Measurements from ENCODE around the gene NDN. TPM values are rescaled to one million over a fixed set of nuclear protein-coding genes. Genes with fewer than 3 reads are reported as not detected.
A peak's percentile ranks its signal among the peaks of the same experiment; 100 is the strongest.
"Not testable (repeated sequence)": the region's sequence is repeated elsewhere in the genome, so short reads cannot be mapped to it uniquely, and the experiment has no call there.

Gene NDN
- total RNA-seq (2022) (not detected in 2 replicates), Bru-seq, nascent RNA (not detected), BruChase-seq, experiment 1, labeled RNA remaining after a 2-hour chase (not detected), BruChase-seq, experiment 2, labeled RNA remaining after a 6-hour chase (not detected)
- long read RNA-seq = 0 reads

DNA sequence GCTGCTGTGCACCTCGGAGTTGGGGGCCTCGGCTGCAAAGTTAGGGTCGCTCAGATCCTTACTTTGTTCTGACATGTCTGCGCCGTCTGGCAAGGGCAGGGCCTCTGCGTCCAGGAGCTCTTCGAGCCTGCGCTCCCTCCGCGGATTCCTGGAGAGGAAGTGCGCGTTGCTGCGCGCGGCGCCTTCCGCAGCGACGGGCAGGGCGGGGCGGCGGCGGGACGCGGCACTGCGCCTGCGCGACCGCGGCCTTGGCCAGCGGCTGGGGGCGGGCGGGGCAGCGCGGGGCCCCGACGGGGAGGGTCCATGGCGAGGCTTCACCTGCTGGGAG lies at the start of gene NDN:
TSS of gene NDN (minus strand) at position 163 of the 328 bp plus-strand sequence. CDS start at position 75, 88 bp downstream.
- ChIA-PET CTCF (no interaction called here), POLR2A (no interaction called here)
- Mint-ChIP-seq H3K27ac (ENCODE audit: unreplicated experiment) (no peak within 1 kb of the TSS), H3K36me3 (ENCODE audit: insufficient read depth, unreplicated experiment) (no peaks in the 10 kb centered on the region), H3K9me3 (ENCODE audit: unreplicated experiment) (peaks cover 43% of the 10 kb centered on the region), H3K4me1 (ENCODE audit: low read depth, unreplicated experiment) (peaks cover 7% of the 10 kb centered on the region), H3K4me3 (ENCODE audit: unreplicated experiment) (no peak within 1 kb of the TSS), H3K27me3 (ENCODE audit: insufficient read depth, unreplicated experiment) (no peaks in the 10 kb centered on the region)
- Histone ChIP-seq H3K4me1 (peaks cover 12% of the 10 kb centered on the region; the same call in 1 of the 2 replicates), H3K9me3 (no peaks in the 10 kb centered on the region), H3K27me3 (replicated peaks; ENCODE audit: control insufficient read depth, insufficient read depth, low read length) (no peaks in the 10 kb centered on the region), H3K4me3 (ENCODE audit: low read depth, low read length) (no peak within 1 kb of the TSS), H3K36me3 (ENCODE audit: control insufficient read depth, insufficient read depth, low read length) (no peaks in the 10 kb centered on the region)
- intact Hi-C loops (cut with micrococcal nuclease; ENCODE audit: unreplicated experiment) = no loop called here
- no peak for TF ChIP-seq CTCF (IDR thresholded peaks at IDR 0.05; ENCODE audit: insufficient read depth in 1 of 2, low read depth in 1 of 2, low read length in 1 of 2, severe bottlenecking in 1 of 2, unreplicated experiment in 1 of 2)
- no peak for DNase-seq
- no TSS peak for BruUV-seq (replicated peaks)

GRCh38 chr15:23736033-23736673 lies 49.0 kb upstream of the NDN start:
- Histone ChIP-seq H3K4me3 (ENCODE audit: low read depth, low read length) (no peak overlapping the region), H3K27me3 (replicated peaks; ENCODE audit: control insufficient read depth, insufficient read depth, low read length) (no peaks in the 10 kb centered on the region), H3K9me3 (0 out of 2 replicates have a peak, but pooled peaks cover 7% of the 10 kb centered on the region), H3K4me1 (no peaks in the 10 kb centered on the region), H3K36me3 (ENCODE audit: control insufficient read depth, insufficient read depth, low read length) (no peaks in the 10 kb centered on the region)
- no peak overlapping the region for H3K27ac Mint-ChIP-seq (ENCODE audit: unreplicated experiment)
- intact Hi-C loops (cut with micrococcal nuclease; ENCODE audit: unreplicated experiment) = no loop called here
- no peaks in the 10 kb centered on the region for H3K27me3 Mint-ChIP-seq (ENCODE audit: insufficient read depth, unreplicated experiment)
- no peak overlapping the region for H3K4me3 Mint-ChIP-seq (ENCODE audit: unreplicated experiment)
- no peak for TF ChIP-seq CTCF (IDR thresholded peaks at IDR 0.05; ENCODE audit: insufficient read depth in 1 of 2, low read depth in 1 of 2, low read length in 1 of 2, severe bottlenecking in 1 of 2, unreplicated experiment in 1 of 2)
- H3K4me1 Mint-ChIP-seq (ENCODE audit: low read depth, unreplicated experiment) = no peaks in the 10 kb centered on the region
- ChIA-PET POLR2A (no interaction called here), CTCF (no interaction called here)
- H3K36me3 Mint-ChIP-seq (ENCODE audit: insufficient read depth, unreplicated experiment) = no peaks in the 10 kb centered on the region
- DNase-seq = no peak
- no TSS peak for BruUV-seq (replicated peaks)
- H3K9me3 Mint-ChIP-seq (ENCODE audit: unreplicated experiment) = no peaks in the 10 kb centered on the region

GRCh38 chr15:23734862-23735261 lies 47.8 kb upstream of the NDN start:
- intact Hi-C loops (cut with micrococcal nuclease; ENCODE audit: unreplicated experiment) = no loop called here
- no TSS peak for BruUV-seq (replicated peaks)
- Histone ChIP-seq H3K4me1 (no peaks in the 10 kb centered on the region), H3K4me3 (ENCODE audit: low read depth, low read length) (no peak overlapping the region), H3K9me3 (0 out of 2 replicates have a peak, but pooled peaks cover 6% of the 10 kb centered on the region), H3K36me3 (ENCODE audit: control insufficient read depth, insufficient read depth, low read length) (no peaks in the 10 kb centered on the region), H3K27me3 (replicated peaks; ENCODE audit: control insufficient read depth, insufficient read depth, low read length) (no peaks in the 10 kb centered on the region)
- CTCF ChIA-PET = no interaction called here
- Mint-ChIP-seq H3K4me3 (ENCODE audit: unreplicated experiment) (no peak overlapping the region), H3K9me3 (ENCODE audit: unreplicated experiment) (no peaks in the 10 kb centered on the region), H3K4me1 (ENCODE audit: low read depth, unreplicated experiment) (no peaks in the 10 kb centered on the region), H3K27ac (ENCODE audit: unreplicated experiment) (no peak overlapping the region), H3K27me3 (ENCODE audit: insufficient read depth, unreplicated experiment) (no peaks in the 10 kb centered on the region), H3K36me3 (ENCODE audit: insufficient read depth, unreplicated experiment) (no peaks in the 10 kb centered on the region)
- no peak for DNase-seq
- POLR2A ChIA-PET = no interaction called here
- TF ChIP-seq CTCF (IDR thresholded peaks at IDR 0.05; ENCODE audit: insufficient read depth in 1 of 2, low read depth in 1 of 2, low read length in 1 of 2, severe bottlenecking in 1 of 2, unreplicated experiment in 1 of 2) = no peak

GRCh38 chr15:23713874-23714656 lies 27.0 kb upstream of the NDN start:
- H3K4me3 ChIP-seq (ENCODE audit: low read depth, low read length); BruUV-seq (replicated peaks); H3K4me1 Mint-ChIP-seq (ENCODE audit: low read depth, unreplicated experiment); H3K36me3 ChIP-seq (ENCODE audit: control insufficient read depth, insufficient read depth, low read length); H3K27ac Mint-ChIP-seq (ENCODE audit: unreplicated experiment); H3K4me1 ChIP-seq; intact Hi-C loops (cut with micrococcal nuclease; ENCODE audit: unreplicated experiment); H3K27me3 ChIP-seq (replicated peaks; ENCODE audit: control insufficient read depth, insufficient read depth, low read length); H3K9me3 ChIP-seq; H3K36me3 Mint-ChIP-seq (ENCODE audit: insufficient read depth, unreplicated experiment); H3K9me3 Mint-ChIP-seq (ENCODE audit: unreplicated experiment); H3K27me3 Mint-ChIP-seq (ENCODE audit: insufficient read depth, unreplicated experiment); POLR2A ChIA-PET: not testable (repeated sequence)
- peak overlapping the region; percentile 65 for H3K4me3 Mint-ChIP-seq (ENCODE audit: unreplicated experiment)
- peak; percentile 31 to 60 for DNase-seq
- CTCF ChIA-PET = interaction anchor here (0.6 kb wide), 1 partner anchor 81 kb away, joined by 5 read pairs; no protein-coding TSS in a partner anchor

Data from Caco-2 (cell line).